GM12875 (cell line): ENCODE data around the gene MAN1B1.

Source experiments
- H3K4me3 ChIP-seq: one replicate; pipeline ENCODE4 v1.5.1; 2011; ENCODE audit warnings: low read depth, low read length, control low read depth
- TF ChIP-seq, protein P1 (sequence below): IDR thresholded peaks from 2 replicates; pipeline ENCODE4 v1.5.1; 2011; ENCODE audit warnings: low read depth, mild to moderate bottlenecking, control low read depth, inconsistent platforms, low read length, moderate library complexity, borderline replicate concordance; ENCODE audit not compliant: insufficient read depth

MAN1B1 gene

GRCh38 chr9:137078701-137079400 lies 7.9 kb upstream of the MAN1B1 start:
- TF ChIP-seq, protein P1, sequence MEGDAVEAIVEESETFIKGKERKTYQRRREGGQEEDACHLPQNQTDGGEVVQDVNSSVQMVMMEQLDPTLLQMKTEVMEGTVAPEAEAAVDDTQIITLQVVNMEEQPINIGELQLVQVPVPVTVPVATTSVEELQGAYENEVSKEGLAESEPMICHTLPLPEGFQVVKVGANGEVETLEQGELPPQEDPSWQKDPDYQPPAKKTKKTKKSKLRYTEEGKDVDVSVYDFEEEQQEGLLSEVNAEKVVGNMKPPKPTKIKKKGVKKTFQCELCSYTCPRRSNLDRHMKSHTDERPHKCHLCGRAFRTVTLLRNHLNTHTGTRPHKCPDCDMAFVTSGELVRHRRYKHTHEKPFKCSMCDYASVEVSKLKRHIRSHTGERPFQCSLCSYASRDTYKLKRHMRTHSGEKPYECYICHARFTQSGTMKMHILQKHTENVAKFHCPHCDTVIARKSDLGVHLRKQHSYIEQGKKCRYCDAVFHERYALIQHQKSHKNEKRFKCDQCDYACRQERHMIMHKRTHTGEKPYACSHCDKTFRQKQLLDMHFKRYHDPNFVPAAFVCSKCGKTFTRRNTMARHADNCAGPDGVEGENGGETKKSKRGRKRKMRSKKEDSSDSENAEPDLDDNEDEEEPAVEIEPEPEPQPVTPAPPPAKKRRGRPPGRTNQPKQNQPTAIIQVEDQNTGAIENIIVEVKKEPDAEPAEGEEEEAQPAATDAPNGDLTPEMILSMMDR, result no peak
- H3K4me3 ChIP-seq, result no peak overlapping the region

DNA sequence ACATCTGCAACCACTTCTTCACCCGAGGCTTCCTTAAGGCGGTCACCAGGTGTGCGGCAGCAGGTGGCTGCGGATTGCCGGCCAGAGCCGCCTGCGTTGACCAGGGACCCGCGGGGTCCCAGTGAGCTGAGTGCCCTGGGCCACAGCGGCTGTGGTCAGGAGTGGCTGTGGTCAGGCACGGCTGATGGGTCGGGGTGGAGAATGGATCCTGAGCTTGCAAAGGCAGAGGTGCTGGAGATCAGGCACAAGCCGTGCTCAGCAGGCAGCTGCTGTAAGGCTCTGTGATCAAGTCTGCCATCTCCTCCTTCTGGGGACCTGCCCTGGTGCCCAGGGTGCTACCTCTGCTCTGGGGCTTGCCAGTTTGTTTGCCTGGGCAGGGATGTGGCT lies 7.4 kb upstream of the MAN1B1 start:
- TF ChIP-seq, protein P1, result no peak
- H3K4me3 ChIP-seq, result no peak overlapping the region

DNA sequence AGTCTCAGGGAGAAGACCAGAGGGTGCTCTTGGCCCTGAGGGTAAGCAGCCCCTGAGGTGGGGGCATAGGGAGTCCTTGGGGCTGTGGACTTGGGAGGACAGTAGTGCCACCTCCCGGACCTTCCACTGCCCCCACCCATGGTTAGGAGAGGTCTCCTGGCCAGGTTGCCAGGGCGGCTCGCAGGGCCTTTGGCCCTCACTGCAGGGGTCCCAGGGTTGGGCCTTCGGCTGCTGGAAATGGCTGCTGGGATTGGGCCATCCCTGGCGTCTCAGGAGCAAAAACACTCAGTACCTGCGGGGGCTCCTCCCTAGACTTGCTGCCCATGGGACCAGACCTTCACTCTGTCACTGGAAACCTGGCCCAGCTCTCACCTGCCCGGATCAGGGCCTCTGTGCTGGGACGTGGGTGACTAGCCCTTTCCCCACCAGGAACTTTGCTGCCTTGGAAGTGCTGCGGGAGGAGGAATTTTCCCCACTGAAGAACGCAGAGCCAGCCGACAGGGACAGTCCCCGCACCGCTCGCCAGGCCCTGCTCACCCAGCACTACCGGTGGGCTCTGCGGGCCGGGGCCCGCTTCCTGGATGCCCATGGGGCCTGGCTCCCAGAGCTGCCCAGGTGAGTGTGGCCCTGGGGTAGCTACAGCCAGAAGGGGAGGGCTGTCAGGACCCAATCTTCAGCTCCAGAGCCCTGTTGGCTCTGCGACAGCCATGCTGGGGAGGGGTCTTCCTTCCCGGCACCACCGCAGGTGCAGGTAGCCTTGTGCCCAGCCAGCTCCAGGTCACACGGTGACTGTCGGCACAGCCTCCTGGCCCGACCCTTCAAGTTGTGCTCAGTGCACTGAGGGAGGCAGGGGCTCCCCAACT lies 6.3 kb upstream of the MAN1B1 start:
- no peak overlapping the region for H3K4me3 ChIP-seq
- TF ChIP-seq, protein P1, result no peak

DNA sequence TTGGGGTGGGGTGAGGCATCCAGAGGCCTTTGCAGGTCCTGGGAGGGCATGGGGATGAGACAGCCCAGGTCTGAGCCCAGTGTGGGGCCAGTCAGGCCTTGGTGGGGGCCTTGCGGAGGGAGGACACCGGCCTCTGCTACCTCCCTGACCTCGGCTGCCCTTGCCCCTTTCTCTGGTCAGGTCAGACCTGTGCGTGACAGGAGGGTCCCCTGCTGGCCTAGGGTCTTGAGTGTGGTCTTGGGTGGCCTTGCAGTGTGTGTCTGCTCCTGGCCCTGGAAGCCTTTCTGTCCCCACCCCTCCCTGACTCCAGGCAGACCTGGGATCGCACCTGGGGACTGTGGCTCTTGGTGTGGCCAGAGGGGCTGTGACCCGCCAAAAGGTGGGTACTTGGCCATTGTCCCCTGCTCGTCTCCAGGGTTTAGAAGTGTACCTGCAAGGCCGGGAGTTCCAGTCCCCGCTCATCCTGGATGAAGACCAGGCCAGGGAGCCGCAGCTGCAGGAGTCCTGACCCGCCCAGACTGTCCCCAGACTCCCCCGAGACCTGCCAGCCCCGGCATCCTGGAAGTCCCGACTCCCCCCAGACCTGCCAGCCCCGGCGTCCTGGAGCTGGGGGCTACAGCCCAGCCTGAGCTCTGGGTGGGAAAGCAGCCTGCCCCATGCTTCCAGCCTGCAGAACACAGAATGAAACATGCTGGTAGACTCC lies 4.4 kb upstream of the MAN1B1 start:
- TF ChIP-seq, protein P1, result no peak
- no peak overlapping the region for H3K4me3 ChIP-seq

GRCh38 chr9:137082925-137083290 lies 3.9 kb upstream of the MAN1B1 start:
- H3K4me3 ChIP-seq, result no peak overlapping the region
- TF ChIP-seq, protein P1, result no peak

- TF ChIP-seq, protein P1, result no peak
Measured at GRCh38 chr9:137083394-137084004, 3.3 kb upstream of the MAN1B1 start.

More at GRCh38 chr9:137083394-137084004, 3.3 kb upstream of the MAN1B1 start:
- no peak overlapping the region for H3K4me3 ChIP-seq
